GM12878 (cell line): ENCODE data around the gene RPS8. TPM values are rescaled to one million over a fixed set of nuclear protein-coding genes. Genes with fewer than 3 reads are reported as not detected.
A peak's percentile ranks its signal among the peaks of the same experiment; 100 is the strongest.

ENCODE experiments used
- BRCA1 ChIP-seq: IDR thresholded peaks from 2 replicates; pipeline ENCODE4 v1.6.1; 2011; ENCODE audit warnings: low read depth, low read length, improper control_type of control experiment
- CHD4 ChIP-seq: fragments of 200-600 bp; sonication (generic); IDR thresholded peaks from 2 replicates; pipeline ENCODE4 v1.6.1; 2016; ENCODE audit warnings: mild to moderate bottlenecking
- IKZF2 ChIP-seq, 2 experiments: fragments of 450-650 bp; IDR thresholded peaks; 2 replicates each; pipeline ENCODE4 v1.6.1; 2017; ENCODE audit warnings: mild to moderate bottlenecking in 2 of 2, moderate library complexity in 2 of 2
- KAT2A ChIP-seq: conservative IDR thresholded peaks from 2 replicates; pipeline ENCODE4 v1.6.1; 2011; ENCODE audit warnings: low read depth, low read length; ENCODE audit not compliant: control insufficient read depth
- KLF5 ChIP-seq: fragments of 450-650 bp; IDR thresholded peaks from 2 replicates; pipeline ENCODE4 v1.6.1; 2014; ENCODE audit warnings: mild to moderate bottlenecking; ENCODE audit not compliant: partially characterized antibody
- MTA3 ChIP-seq: IDR thresholded peaks from 2 replicates; pipeline ENCODE4 v1.6.1; 2012; ENCODE audit warnings: low read length, inconsistent platforms, borderline replicate concordance
- NFYA ChIP-seq: IDR thresholded peaks from 2 replicates; pipeline ENCODE4 v1.6.1; 2011; ENCODE audit warnings: low read depth, mild to moderate bottlenecking, low read length, improper control_type of control experiment, borderline replicate concordance
- PBX3 ChIP-seq: IDR thresholded peaks from 2 replicates; pipeline ENCODE4 v1.6.1; 2011; ENCODE audit warnings: mild to moderate bottlenecking, low read depth, low read length, moderate library complexity; ENCODE audit not compliant: insufficient replicate concordance
- POLR2A ChIP-seq: IDR thresholded peaks from 2 replicates; pipeline ENCODE4 v1.6.1; 2011; ENCODE audit warnings: low read depth, mild to moderate bottlenecking, low read length
- POLR2AphosphoS2 ChIP-seq: IDR thresholded peaks from 2 replicates; pipeline ENCODE4 v1.6.1; 2011; ENCODE audit warnings: low read depth, mild to moderate bottlenecking, low read length, improper control_type of control experiment, moderate library complexity
- ZBTB4 ChIP-seq: fragments of 450-650 bp; formaldehyde crosslinking; IDR thresholded peaks from 2 replicates; pipeline ENCODE4 v1.4.0; 2022; ENCODE audit warnings: mild to moderate bottlenecking, moderate library complexity
- ZNF622 ChIP-seq: fragments of 450-650 bp; IDR thresholded peaks from 2 replicates; pipeline ENCODE4 v1.6.1; 2017; ENCODE audit warnings: mild to moderate bottlenecking, inconsistent platforms
- ZNF687 ChIP-seq: fragments of 450-650 bp; IDR thresholded peaks from 2 replicates; pipeline ENCODE4 v1.6.1; 2017; ENCODE audit warnings: mild to moderate bottlenecking, moderate library complexity
- ZZZ3 ChIP-seq: IDR thresholded peaks from 2 replicates; pipeline ENCODE4 v1.6.1; 2011; ENCODE audit warnings: low read depth; ENCODE audit not compliant: control insufficient read depth, insufficient read length
- polyA plus RNA-seq, 11 experiments: library from polyadenylated mRNA; depleted of rRNA in 4 of 11; unstranded in 6 of 11; stranded (reverse) in 5 of 11; fragments of >200 nt; fragmentation: Nextera tagmentation in 4 of 11; fragmentation: Illumina TruSeq in 1 of 11; extraction: Ambion mirVana in 4 of 11; extraction: Trizol in 1 of 11; gene quantifications; 1 replicate in 1 of 11; 2 replicates in 10 of 11; pipeline versions ENCODE4 v1.2.1 to v1.2.3, GENCODE V29; 2011 to 2016; ENCODE audit warnings: inconsistent platforms in 2 of 11, missing spikeins in 2 of 11, low read depth in 1 of 11
- total RNA-seq, 4 experiments: library from RNA; depleted of rRNA in 3 of 4; stranded (reverse); fragments of >200 nt in 3 of 4; fragmentation: Illumina TruSeq in 1 of 4; extraction: Trizol in 1 of 4; gene quantifications; 2 replicates each; pipeline versions ENCODE4 v1.2.1 to v1.2.3, GENCODE V29; 2013 to 2021
- TF ChIP-seq, protein P1 (sequence below): fragments of 450-650 bp; formaldehyde crosslinking; IDR thresholded peaks from 2 replicates; pipeline ENCODE4 v1.4.0; 2020; ENCODE audit warnings: mild to moderate bottlenecking, moderate library complexity

The RPS8 gene
- total and polyA plus RNA-seq, 10 of the 15 experiments (the other 5 are each of a cell fraction or from before 2014, with no cell fraction given), result 1,296 to 3,461 (median 2,877) TPM

GRCh38 chr1:44808938-44809917 is 33.9 kb downstream of the RPS8 start (continued):
- TF ChIP-seq, protein P1, sequence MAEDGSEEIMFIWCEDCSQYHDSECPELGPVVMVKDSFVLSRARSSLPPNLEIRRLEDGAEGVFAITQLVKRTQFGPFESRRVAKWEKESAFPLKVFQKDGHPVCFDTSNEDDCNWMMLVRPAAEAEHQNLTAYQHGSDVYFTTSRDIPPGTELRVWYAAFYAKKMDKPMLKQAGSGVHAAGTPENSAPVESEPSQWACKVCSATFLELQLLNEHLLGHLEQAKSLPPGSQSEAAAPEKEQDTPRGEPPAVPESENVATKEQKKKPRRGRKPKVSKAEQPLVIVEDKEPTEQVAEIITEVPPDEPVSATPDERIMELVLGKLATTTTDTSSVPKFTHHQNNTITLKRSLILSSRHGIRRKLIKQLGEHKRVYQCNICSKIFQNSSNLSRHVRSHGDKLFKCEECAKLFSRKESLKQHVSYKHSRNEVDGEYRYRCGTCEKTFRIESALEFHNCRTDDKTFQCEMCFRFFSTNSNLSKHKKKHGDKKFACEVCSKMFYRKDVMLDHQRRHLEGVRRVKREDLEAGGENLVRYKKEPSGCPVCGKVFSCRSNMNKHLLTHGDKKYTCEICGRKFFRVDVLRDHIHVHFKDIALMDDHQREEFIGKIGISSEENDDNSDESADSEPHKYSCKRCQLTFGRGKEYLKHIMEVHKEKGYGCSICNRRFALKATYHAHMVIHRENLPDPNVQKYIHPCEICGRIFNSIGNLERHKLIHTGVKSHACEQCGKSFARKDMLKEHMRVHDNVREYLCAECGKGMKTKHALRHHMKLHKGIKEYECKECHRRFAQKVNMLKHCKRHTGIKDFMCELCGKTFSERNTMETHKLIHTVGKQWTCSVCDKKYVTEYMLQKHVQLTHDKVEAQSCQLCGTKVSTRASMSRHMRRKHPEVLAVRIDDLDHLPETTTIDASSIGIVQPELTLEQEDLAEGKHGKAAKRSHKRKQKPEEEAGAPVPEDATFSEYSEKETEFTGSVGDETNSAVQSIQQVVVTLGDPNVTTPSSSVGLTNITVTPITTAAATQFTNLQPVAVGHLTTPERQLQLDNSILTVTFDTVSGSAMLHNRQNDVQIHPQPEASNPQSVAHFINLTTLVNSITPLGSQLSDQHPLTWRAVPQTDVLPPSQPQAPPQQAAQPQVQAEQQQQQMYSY (CRISPR knock-in tag), result no peak
- TF ChIP-seq CHD4 (no peak), MTA3 (no peak), KAT2A (no peak), ZNF622 (no peak), IKZF2 (IDR thresholded peaks at IDR 0.05) (peak; percentile 51 to 74), KLF5 (no peak), PBX3 (no peak), NFYA (no peak), ZBTB4 (CRISPR knock-in tag) (no peak), POLR2AphosphoS2 (0 out of 2 replicates have a peak, but pooled peaks have one; percentile 20), POLR2A (peak; percentile 72), ZZZ3 (no peak), BRCA1 (no peak), ZNF687 (peak; percentile 95)
